HG03460 (cell line): ENCODE results near the gene SPINK5.

Experiments used
- ATAC-seq: cut with Tn5 transposase; IDR thresholded peaks from one replicate; pipeline ENCODE4 v1.9.1; 2021; ENCODE audit not compliant: unreplicated experiment

SPINK5 gene

DNA sequence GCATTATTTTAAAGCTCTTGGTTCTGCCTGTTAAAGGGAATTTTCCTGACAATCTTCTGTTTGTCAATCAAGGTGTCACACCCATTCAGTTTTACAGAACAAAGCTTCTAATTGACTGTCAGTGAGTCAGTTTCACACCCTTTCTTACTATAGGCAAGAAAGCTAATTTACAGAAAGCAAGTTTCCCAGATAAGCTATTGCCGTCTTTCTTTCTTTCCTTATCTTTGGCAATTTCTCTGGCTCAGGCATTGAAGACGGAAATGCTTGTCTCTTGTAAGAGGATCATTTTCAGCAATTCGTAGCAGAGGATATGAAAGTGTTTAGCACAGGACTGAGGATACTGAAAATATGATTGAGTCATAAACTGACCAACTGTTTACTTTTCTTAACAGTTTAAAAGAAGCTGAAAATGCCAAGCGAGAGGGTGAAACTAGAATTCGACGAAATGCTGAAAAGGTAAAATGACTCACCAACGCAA is 27.0 kb downstream of the SPINK5 start:
- no peak for ATAC-seq

GRCh38 chr5:148091991-148092964 is 28.5 kb downstream of the SPINK5 start:
- ATAC-seq: no peak

GRCh38 chr5:148094336-148094735 is 30.6 kb downstream of the SPINK5 start:
- no peak for ATAC-seq

GRCh38 chr5:148104226-148104625 is 40.4 kb downstream of the SPINK5 start:
- ATAC-seq: no peak

- no peak for ATAC-seq
Observed at GRCh38 chr5:148107608-148108007, 43.8 kb downstream of the SPINK5 start.

- no peak for ATAC-seq
Observed at GRCh38 chr5:148113243-148113642, 49.5 kb downstream of the SPINK5 start.

GRCh38 chr5:148120317-148120716 is 56.5 kb downstream of the SPINK5 start:
- no peak for ATAC-seq

GRCh38 chr5:148125641-148126040 is 61.9 kb downstream of the SPINK5 start:
- ATAC-seq: no peak

DNA sequence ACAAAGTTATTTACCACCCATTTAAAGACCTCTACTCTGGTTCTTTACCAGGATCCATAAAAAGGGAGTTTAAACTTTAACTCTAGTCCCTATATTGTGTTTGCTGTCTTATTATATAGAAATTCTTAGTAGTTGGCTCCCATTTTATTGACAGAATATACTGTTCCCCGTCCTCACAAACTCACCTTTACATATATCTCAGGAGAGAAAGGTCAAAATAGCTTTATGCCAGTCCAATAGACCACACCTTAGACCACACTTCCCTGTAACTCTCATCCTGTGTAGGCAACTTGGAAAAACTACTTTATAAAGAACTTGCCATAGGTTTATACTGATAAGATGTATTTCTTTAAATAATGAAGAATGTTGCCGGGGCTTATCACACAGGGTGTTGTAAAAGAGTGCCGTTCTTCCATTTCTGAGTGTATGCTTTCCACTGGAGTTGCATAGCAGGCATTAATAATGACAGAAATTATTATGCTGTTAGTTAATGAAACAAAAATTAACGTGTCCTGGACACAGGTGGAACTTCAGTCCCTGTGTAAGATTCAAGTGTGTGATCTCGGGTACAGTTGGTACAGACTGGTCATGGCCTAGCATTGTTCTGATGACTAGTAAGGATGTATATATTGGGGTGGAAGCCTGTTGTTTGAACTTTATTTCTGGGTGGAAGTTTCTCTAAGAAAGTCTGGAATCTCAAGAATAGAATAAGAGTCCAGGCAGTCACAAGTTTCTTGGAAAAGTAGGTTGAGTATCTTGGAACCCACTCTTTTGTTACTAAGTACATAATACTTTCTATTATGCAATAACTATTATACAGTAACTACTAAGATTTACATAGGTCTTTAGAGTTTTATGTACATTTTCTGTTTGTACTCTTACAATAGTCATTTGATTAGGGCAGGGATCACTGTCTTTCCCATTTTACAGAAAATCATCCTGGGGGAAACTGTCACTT is 71.6 kb downstream of the SPINK5 start:
- no peak for ATAC-seq

- ATAC-seq: no peak
Observed at GRCh38 chr5:148140846-148141245, 77.1 kb downstream of the SPINK5 start.

GRCh38 chr5:148141645-148142044 is 77.9 kb downstream of the SPINK5 start:
- ATAC-seq: no peak

GRCh38 chr5:148145916-148146315 is 82.1 kb downstream of the SPINK5 start:
- no peak for ATAC-seq

- no peak for ATAC-seq
Observed at GRCh38 chr5:148146487-148146886, 82.7 kb downstream of the SPINK5 start.

- no peak for ATAC-seq
Observed at GRCh38 chr5:148147415-148147814, 83.6 kb downstream of the SPINK5 start.

- no peak for ATAC-seq
Observed at GRCh38 chr5:148151872-148152271, 88.1 kb downstream of the SPINK5 start.

DNA sequence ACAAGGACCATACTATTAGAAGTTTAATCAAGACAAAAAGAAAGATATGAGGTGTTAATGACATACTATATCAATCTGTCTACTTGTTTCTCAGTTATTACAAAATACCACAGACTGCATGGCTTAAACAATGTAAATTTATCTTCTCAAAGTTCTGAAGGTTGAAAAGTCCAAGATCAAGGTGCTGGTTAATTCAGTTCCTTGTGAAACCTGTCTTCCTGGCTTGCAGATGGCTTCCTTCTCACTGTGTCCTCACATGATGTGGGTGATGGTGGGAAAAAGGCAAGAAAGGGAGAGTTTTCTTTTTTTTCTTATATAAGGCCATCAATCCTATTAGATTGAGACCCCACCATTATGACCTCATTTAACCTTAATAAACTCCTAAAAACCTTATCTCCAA is 89.0 kb downstream of the SPINK5 start:
- no peak for ATAC-seq

DNA sequence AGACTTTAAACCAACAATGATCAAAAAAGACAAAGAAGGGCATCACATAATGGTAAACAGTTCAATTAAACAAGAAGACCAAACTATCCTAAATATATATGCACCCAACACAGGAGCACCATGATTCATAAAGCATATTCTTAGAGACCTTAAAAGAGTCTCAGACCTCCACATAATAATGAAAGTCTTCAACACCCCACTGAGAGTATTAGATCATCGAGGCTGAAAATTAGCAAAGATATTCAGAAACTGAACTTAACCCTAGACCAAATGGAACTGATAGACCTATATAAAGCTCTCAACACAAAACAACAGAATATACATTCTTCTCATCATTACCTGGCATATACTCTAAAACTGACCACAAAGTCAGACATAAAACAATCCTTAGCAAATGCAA is 92.8 kb downstream of the SPINK5 start:
- no peak for ATAC-seq

DNA sequence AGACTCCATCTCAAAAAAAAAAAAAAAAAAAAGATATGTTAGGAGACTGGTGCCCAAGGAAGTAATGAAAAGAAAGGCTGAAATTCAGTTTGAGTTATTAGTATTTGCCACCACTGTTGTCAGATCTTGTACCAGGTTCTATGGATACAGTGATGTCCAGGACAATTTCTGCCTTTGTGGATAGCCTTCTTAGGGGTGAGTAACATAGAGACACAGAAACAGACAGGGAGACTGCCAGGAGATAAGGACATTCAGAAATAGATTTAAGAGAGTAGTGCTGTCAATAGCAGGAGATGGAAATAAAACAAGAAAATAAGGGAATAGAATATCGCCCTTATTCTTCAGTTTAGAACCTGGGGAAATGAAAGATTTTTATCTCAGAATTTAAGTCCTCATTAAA is 98.3 kb downstream of the SPINK5 start:
- no peak for ATAC-seq

- ATAC-seq: no peak
Observed at GRCh38 chr5:148163345-148163744, 99.6 kb downstream of the SPINK5 start.

DNA sequence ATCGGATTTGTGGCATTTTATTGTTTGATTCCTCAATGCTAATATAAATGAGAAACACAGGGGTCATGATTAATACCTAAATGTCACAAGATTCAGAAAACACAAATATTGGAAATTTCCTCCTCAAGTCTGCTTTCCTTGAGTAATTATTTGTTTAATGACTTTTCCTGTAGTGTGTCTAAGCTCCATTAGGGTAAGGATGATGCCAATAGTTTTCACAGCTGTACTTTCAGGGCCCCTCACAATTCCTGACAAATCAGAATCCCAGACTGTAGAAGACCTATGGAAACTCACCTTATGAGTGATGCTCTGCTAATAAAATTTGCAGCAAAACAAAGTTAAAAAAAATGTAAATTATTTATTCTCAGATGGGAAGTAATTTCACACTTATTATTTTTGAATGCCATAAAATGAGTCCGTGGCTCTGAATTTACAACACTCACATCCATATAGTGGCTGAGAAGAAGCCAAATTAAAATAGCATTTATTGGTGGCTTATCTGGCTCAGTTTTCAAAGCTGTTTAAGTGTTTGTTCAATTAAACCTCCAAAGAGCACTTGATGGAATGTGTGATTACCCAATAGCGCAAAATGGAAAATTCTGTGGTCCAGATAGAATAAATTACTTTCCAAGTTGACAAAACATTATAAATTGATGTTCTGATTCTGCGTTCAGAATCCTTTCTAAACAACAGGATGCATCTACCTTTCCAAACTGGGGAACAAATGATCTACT is 102.9 kb downstream of the SPINK5 start:
- no peak for ATAC-seq

DNA sequence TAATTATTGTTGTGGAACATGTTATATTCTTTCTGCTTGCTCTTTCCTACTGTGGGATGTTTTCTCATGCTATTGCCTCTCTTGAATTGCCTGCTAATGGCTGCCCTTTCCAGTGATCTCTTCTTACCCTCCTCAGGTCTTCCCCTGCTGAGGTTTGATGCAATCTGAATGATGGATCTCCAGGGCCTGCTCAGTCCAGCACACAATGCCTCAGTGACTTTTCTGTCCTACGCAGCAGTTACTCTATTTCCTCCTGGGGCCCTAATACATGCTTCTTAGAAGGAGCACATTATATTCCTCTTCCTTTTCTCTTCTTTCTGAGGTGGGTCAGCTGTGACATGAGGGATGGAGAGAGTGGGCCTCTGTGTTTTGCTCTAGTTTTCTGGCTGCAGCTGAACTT is 104.5 kb downstream of the SPINK5 start, which contains the start of gene SPINK14:
SPINK14 (plus strand) TSS at position 301 of the 400 bp plus-strand sequence. CDS start 1,187 bp downstream, outside the sequence.
- ATAC-seq: no peak
